Activated gamma-delta T cell treated with Interleukin-2 at 50 U/mL for 16 hours (primary cell): Measurements from ENCODE around the gene GARS1.
"Not testable (repeated sequence)": the region's sequence is repeated elsewhere in the genome, so short reads cannot be mapped to it uniquely, and the experiment has no call there.

ENCODE experiments used
- DNase-seq: peaks from one replicate; pipeline ENCODE4 v3.0.0-alpha.2; 2020

Gene GARS1

GRCh38 chr7:30594540-30595435 lies at the start of gene GARS1:
GARS1 (plus strand) TSS chr7:30594878; CDS start chr7:30594922, 44 bp downstream.
- peak; percentile 84 for DNase-seq

GRCh38 chr7:30545791-30546555 lies 48.7 kb upstream of the GARS1 start:
- DNase-seq: no peak

GRCh38 chr7:30546596-30546995 lies 48.1 kb upstream of the GARS1 start:
- no peak for DNase-seq

GRCh38 chr7:30548845-30549244 lies 45.8 kb upstream of the GARS1 start:
- DNase-seq: peak; percentile 27

- DNase-seq: no peak
Measured at GRCh38 chr7:30549931-30550493, 44.7 kb upstream of the GARS1 start.

GRCh38 chr7:30552330-30552729 lies 42.3 kb upstream of the GARS1 start:
- DNase-seq: no peak

GRCh38 chr7:30553141-30553540 lies 41.5 kb upstream of the GARS1 start:
- no peak for DNase-seq

GRCh38 chr7:30553546-30553945 lies 41.1 kb upstream of the GARS1 start:
- no peak for DNase-seq

GRCh38 chr7:30555525-30555924 lies 39.2 kb upstream of the GARS1 start:
- no peak for DNase-seq

GRCh38 chr7:30556840-30557239 lies 37.8 kb upstream of the GARS1 start:
- DNase-seq: no peak

GRCh38 chr7:30557245-30557644 lies 37.4 kb upstream of the GARS1 start:
- DNase-seq: no peak

- no peak for DNase-seq
Measured at GRCh38 chr7:30559611-30560010, 35.1 kb upstream of the GARS1 start.

- no peak for DNase-seq
Measured at GRCh38 chr7:30561389-30561788, 33.3 kb upstream of the GARS1 start.

GRCh38 chr7:30562498-30562897 lies 32.2 kb upstream of the GARS1 start:
- DNase-seq: no peak

GRCh38 chr7:30562909-30563308 lies 31.8 kb upstream of the GARS1 start:
- no peak for DNase-seq

- no peak for DNase-seq
Measured at GRCh38 chr7:30563326-30563942, 31.2 kb upstream of the GARS1 start.

GRCh38 chr7:30564243-30564892 lies 30.3 kb upstream of the GARS1 start:
- peak; percentile 71 for DNase-seq

GRCh38 chr7:30566596-30566995 lies 28.1 kb upstream of the GARS1 start:
- DNase-seq: no peak

- DNase-seq: no peak
Measured at GRCh38 chr7:30567081-30567480, 27.6 kb upstream of the GARS1 start.

GRCh38 chr7:30570238-30570637 lies 24.4 kb upstream of the GARS1 start:
- not testable (repeated sequence) for DNase-seq

GRCh38 chr7:30572212-30572841 lies 22.4 kb upstream of the GARS1 start:
- no peak for DNase-seq

GRCh38 chr7:30575910-30576309 lies 18.8 kb upstream of the GARS1 start:
- DNase-seq: no peak
